BLaER1 treated with 17β-estradiol and CSF1 and Interleukin-3, amounts not matched to agents 10 nM and 100 nM (cell line): Measurements from ENCODE around the gene ARHGEF5.

ENCODE experiments used
- H3K27ac ChIP-seq, 11 experiments: shearing (Covaris generic); formaldehyde crosslinking; 2 replicates each; pipeline ENCODE4 v1.8.1; 2022
- H3K27me3 ChIP-seq, 11 experiments: shearing (Covaris generic); formaldehyde crosslinking; 2 replicates each; pipeline ENCODE4 v1.8.1; 2022
- H3K36me3 ChIP-seq, 11 experiments: shearing (Covaris generic); formaldehyde crosslinking; 2 replicates each; pipeline ENCODE4 v1.8.1; 2022
- H3K4me1 ChIP-seq, 10 experiments: shearing (Covaris generic); formaldehyde crosslinking; 2 replicates each; pipeline ENCODE4 v1.8.1; 2022
- H3K4me2 ChIP-seq, 11 experiments: shearing (Covaris generic); formaldehyde crosslinking; 2 replicates each; pipeline ENCODE4 v1.8.1; 2022
- H3K4me3 ChIP-seq, 10 experiments: shearing (Covaris generic); formaldehyde crosslinking; 2 replicates each; pipeline ENCODE4 v1.8.1; 2022
- H3K9ac ChIP-seq, 11 experiments: shearing (Covaris generic); formaldehyde crosslinking; 2 replicates each; pipeline ENCODE4 v1.8.1; 2022
- H3K9me3 ChIP-seq, 11 experiments: shearing (Covaris generic); formaldehyde crosslinking; replicated peaks in 1 of 11; 2 replicates each; pipeline ENCODE4 v1.8.1; 2022
- H4K20me1 ChIP-seq, 11 experiments: shearing (Covaris generic); formaldehyde crosslinking; 2 replicates each; pipeline ENCODE4 v1.8.1; 2022
- Cebpa-rat ChIP-seq, 11 experiments: shearing (Covaris generic); IDR thresholded peaks; 2 replicates each; pipeline ENCODE4 v1.8.1; 2022

Gene ARHGEF5

DNA sequence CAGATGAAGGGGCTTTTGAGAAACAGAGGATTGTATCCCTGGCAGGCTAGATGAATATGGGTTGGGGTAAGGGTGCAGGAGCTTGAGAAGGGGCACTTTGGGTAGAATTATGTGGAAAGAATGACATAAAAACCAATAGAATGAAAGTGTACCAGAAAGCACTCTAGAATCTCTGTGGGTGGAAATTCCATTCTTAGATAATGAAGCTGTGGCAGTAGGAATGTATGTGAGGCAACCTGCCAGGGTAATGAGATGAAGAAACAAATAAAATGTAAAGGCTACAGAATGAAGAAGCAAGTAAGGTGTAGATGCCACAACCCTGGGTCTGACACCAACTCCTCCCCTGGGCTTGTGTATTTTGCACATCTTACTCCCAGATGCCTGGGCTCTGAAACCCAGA is 31.5 kb downstream of the ARHGEF5 start:
- no peak overlapping the region for H3K4me2 ChIP-seq
- TF ChIP-seq Cebpa-rat (IDR thresholded peaks at IDR 0.05), result no peak
- peaks cover 0 to 23% (median 9%) of the 10 kb centered on the region in 10 experiments; a peak in 10 of 20 replicates for H3K4me1 ChIP-seq
- no peak overlapping the region for H3K9ac ChIP-seq
- H3K9me3 ChIP-seq, result no peaks in the 10 kb centered on the region
- no peak overlapping the region for H3K27ac ChIP-seq
- no peak overlapping the region for H3K4me3 ChIP-seq
- no peaks in the 10 kb centered on the region for H3K27me3 ChIP-seq
- H4K20me1 ChIP-seq, result no peaks in the 10 kb centered on the region
- H3K36me3 ChIP-seq, result no peaks in the 10 kb centered on the region

DNA sequence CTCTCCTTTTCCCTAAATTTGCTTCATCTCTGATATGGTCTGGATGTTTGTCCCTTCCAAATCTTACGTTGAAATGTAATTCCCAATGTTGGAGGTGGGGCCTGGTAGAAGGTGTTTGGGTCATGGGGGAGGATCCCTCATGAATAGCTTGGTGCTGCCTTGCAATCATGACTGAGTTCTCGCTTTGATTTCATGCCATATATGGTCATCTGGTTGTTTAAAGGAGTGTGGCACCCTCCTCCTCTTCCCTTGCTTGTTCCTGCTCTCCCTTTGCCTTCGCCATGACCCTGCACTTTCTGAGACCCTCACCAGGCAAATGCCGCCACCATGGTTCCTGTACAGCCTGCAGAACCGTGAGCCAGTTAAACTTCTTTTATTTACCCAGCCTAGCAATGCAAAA is 33.7 kb downstream of the ARHGEF5 start:
- Histone ChIP-seq H3K27me3 (no peaks in the 10 kb centered on the region), H3K9me3 (no peaks in the 10 kb centered on the region), H4K20me1 (no peaks in the 10 kb centered on the region), H3K9ac (no peak overlapping the region), H3K4me3 (no peak overlapping the region), H3K4me2 (no peak overlapping the region), H3K36me3 (no peaks in the 10 kb centered on the region), H3K27ac (no peak overlapping the region), H3K4me1 (peaks cover 0 to 14% (median 6%) of the 10 kb centered on the region in 10 experiments; a peak in 8 of 20 replicates)
- no peak for TF ChIP-seq Cebpa-rat (IDR thresholded peaks at IDR 0.05)

DNA sequence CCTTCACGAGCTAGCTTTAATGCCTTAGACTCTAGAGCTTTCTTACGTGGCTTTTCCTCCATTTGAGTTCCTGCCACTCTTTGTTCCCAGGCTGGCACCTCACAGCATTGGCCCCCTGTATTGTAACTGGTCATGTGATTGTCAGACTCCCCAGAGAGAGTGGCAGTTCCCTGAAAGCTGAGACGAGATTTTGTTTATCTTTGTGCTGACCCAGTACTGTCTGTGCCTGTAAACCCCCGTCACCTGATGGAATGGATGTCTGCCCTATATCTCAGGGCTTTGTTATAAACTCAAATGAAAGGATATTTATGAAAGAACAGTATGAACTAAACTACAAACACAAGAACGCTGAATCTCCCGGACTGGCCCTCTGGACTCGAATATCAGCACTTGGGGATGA is 35.3 kb downstream of the ARHGEF5 start:
- Histone ChIP-seq H3K4me1 (peaks cover 0 to 11% (median 2%) of the 10 kb centered on the region in 10 experiments; a peak in 5 of 20 replicates), H3K9ac (no peak overlapping the region), H3K4me2 (0 out of 22 replicates have a peak overlapping the region, but pooled peaks of 1 of the 11 experiments have one; percentile 12), H3K27me3 (no peaks in the 10 kb centered on the region), H3K36me3 (no peaks in the 10 kb centered on the region), H3K4me3 (no peak overlapping the region), H4K20me1 (no peaks in the 10 kb centered on the region), H3K27ac (no peak overlapping the region), H3K9me3 (no peaks in the 10 kb centered on the region)
- TF ChIP-seq Cebpa-rat (IDR thresholded peaks at IDR 0.05), result no peak

DNA sequence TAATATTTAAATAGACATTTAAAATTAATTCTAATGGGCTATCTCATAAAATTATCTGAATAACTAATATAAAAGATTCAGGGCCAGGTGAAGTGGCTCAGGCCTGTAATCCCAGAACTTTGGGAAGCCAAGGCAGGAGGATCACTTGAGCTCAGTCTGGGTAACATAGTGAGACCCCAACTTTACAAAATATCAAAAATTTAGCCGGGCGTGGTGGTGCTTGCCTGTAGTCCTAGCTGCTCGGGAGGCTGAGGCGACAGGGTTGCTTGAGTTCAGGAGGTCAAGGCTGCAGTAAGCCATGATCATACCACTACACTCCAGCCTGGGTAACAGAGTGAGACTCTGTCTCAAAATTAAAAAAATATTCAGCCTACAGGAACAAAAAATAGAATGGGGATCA is 35.8 kb downstream of the ARHGEF5 start:
- no peak for TF ChIP-seq Cebpa-rat (IDR thresholded peaks at IDR 0.05)
- H3K9ac ChIP-seq, result no peak overlapping the region
- no peak overlapping the region for H3K4me3 ChIP-seq
- no peaks in the 10 kb centered on the region for H3K27me3 ChIP-seq
- H3K9me3 ChIP-seq, result no peaks in the 10 kb centered on the region
- peaks cover 0 to 11% (median 2%) of the 10 kb centered on the region in 10 experiments; a peak in 5 of 20 replicates for H3K4me1 ChIP-seq
- no peaks in the 10 kb centered on the region for H3K36me3 ChIP-seq
- H3K4me2 ChIP-seq, result no peak overlapping the region
- no peaks in the 10 kb centered on the region for H4K20me1 ChIP-seq
- no peak overlapping the region for H3K27ac ChIP-seq

DNA sequence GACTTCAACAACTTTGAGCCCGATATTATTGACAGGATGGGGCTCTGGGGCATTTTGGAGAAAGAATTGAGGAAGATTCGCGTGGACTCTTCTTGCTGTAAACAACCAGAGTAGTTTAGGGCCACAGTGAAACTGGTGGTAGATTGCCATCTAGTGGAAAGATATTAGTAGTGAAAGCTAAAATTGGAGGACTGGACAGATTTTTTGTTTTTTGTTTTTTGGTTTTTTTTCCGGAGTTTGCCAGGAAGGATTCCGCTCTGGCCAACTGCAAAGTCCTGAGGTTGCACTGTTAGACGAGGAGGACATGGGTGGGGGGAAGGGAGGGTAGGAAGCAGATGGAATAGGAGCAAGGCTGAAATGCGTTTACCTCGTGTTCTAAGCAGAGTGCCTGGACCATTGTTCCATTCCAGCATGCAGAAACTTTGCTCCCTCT is 36.6 kb downstream of the ARHGEF5 start:
- peak overlapping the region in 2 of 11 experiments; percentile 12 to 42; a peak in 3 of 22 replicates for H3K4me2 ChIP-seq
- H4K20me1 ChIP-seq, result no peaks in the 10 kb centered on the region
- H3K9me3 ChIP-seq, result no peaks in the 10 kb centered on the region; a peak in 1 of 22 replicates
- H3K4me1 ChIP-seq, result peaks cover 0 to 11% (median 2%) of the 10 kb centered on the region in 10 experiments; a peak in 7 of 20 replicates
- H3K27me3 ChIP-seq, result no peaks in the 10 kb centered on the region
- H3K9ac ChIP-seq, result 0 out of 22 replicates have a peak overlapping the region, but pooled peaks of 1 of the 11 experiments have one; percentile 8
- no peaks in the 10 kb centered on the region for H3K36me3 ChIP-seq
- H3K27ac ChIP-seq, result no peak overlapping the region
- TF ChIP-seq Cebpa-rat (IDR thresholded peaks at IDR 0.05), result no peak
- H3K4me3 ChIP-seq, result no peak overlapping the region

DNA sequence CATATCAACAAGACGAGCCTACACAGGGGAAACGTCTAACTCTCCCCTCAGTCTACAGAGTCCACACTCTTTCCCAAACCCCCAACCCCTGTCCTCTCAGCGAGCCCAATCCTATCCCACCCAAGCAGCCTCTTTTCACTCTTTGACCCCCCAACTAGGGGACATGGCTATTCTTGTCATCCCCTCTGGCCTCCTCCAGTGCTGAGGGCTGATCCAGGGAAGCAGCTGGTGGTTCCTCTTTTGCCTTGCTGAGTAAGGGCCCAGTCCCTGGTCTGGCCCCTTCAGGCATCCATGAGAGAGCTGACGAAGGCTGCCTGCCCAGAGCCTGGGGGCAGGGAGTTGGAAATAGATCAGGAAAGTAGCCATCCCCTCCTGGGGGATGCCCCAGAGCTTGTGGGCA is 41.9 kb downstream of the ARHGEF5 start:
- Histone ChIP-seq H3K4me1 (peaks cover 0 to 16% (median 0%) of the 10 kb centered on the region in 10 experiments; a peak in 4 of 20 replicates), H4K20me1 (no peaks in the 10 kb centered on the region), H3K27ac (no peak overlapping the region), H3K9ac (no peak overlapping the region), H3K9me3 (peaks cover 0 to 5% (median 0%) of the 10 kb centered on the region in 11 experiments; a peak in 1 of 22 replicates), H3K27me3 (no peaks in the 10 kb centered on the region), H3K4me3 (no peak overlapping the region), H3K4me2 (peak overlapping the region in 3 of 11 experiments; percentile 1 to 36 (median 5); a peak in 2 of 22 replicates), H3K36me3 (no peaks in the 10 kb centered on the region)
- TF ChIP-seq Cebpa-rat (IDR thresholded peaks at IDR 0.05), result no peak

DNA sequence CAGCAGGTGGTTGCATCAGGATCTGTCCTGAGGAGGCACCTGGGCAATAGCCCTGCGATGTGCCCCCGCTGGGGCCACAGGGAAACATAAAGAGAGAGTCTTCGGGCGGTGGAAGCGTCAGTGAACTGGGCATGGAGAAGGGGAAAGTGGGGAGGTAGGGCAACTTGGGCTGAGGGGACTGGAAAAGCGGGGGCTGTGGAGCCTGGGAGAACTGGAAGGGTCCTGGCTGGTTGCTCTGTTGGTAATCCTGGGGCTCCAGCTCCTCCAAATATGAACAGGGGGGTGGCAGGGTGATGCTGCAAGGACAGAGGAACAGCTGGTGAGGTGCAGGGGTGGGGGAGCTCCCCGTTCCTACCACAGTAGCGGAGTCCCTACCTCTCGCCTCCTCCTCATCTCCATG is 43.1 kb downstream of the ARHGEF5 start:
- no peak overlapping the region for H3K4me3 ChIP-seq
- peaks cover 0 to 16% (median 0%) of the 10 kb centered on the region in 10 experiments; a peak in 4 of 20 replicates for H3K4me1 ChIP-seq
- no peak overlapping the region for H3K27ac ChIP-seq
- no peak overlapping the region for H3K4me2 ChIP-seq
- H3K27me3 ChIP-seq, result no peaks in the 10 kb centered on the region
- H4K20me1 ChIP-seq, result no peaks in the 10 kb centered on the region
- peaks cover 0 to 5% (median 0%) of the 10 kb centered on the region in 11 experiments; a peak in 1 of 22 replicates for H3K9me3 ChIP-seq
- no peaks in the 10 kb centered on the region for H3K36me3 ChIP-seq
- TF ChIP-seq Cebpa-rat (IDR thresholded peaks at IDR 0.05), result no peak
- H3K9ac ChIP-seq, result no peak overlapping the region

DNA sequence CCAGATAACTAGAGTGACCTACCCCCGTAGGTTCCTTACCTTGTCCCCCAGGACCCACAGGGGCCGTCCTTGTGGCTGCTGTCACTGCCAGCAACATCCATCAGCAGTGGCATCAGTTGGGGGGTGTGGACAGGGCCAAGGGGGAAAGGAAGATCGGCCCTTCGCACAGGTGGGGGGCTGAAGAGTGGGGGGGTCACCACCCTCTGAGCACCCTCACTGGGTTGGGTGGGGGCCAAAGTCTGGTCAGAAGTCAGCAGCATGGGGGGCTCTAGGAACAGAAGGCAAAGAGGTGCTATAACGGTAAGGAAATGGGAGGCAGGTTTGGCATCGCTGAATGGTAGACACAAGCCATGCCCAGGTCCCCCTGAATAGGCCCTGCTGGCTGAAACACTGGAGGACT is 43.7 kb downstream of the ARHGEF5 start:
- H3K9me3 ChIP-seq, result peaks cover 0 to 5% (median 0%) of the 10 kb centered on the region in 11 experiments; a peak in 1 of 22 replicates
- no peak overlapping the region for H3K4me3 ChIP-seq
- no peak overlapping the region for H3K9ac ChIP-seq
- no peak for TF ChIP-seq Cebpa-rat (IDR thresholded peaks at IDR 0.05)
- H4K20me1 ChIP-seq, result no peaks in the 10 kb centered on the region
- no peak overlapping the region for H3K4me2 ChIP-seq
- H3K4me1 ChIP-seq, result peaks cover 0 to 16% (median 0%) of the 10 kb centered on the region in 10 experiments; a peak in 4 of 20 replicates
- no peaks in the 10 kb centered on the region for H3K27me3 ChIP-seq
- no peak overlapping the region for H3K27ac ChIP-seq
- H3K36me3 ChIP-seq, result no peaks in the 10 kb centered on the region

DNA sequence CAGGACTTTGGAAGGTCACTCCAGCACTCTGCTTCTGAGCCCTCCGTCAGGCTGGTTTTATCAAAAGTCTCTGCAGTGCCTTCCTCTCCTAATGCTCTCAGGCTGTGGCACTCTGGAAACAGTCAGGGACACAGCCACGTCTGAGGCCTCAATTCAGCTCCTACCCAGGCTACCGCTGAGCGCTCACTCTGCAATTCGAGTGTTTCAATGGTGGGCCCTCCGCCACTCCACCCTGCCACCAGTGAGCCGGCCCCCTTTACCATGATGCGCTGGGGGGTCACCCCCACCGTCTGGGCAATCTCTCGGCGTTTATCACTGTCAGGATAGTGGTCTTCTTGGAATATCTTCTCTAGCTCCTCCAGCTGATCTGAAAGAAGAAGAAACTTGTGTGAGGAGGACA is 44.7 kb downstream of the ARHGEF5 start:
- TF ChIP-seq Cebpa-rat (IDR thresholded peaks at IDR 0.05), result no peak
- Histone ChIP-seq H3K27me3 (no peaks in the 10 kb centered on the region), H4K20me1 (no peaks in the 10 kb centered on the region), H3K4me3 (no peak overlapping the region), H3K4me1 (peaks cover 0 to 16% (median 0%) of the 10 kb centered on the region in 10 experiments; a peak in 4 of 20 replicates), H3K9me3 (peaks cover 0 to 5% (median 0%) of the 10 kb centered on the region in 11 experiments; a peak in 1 of 22 replicates), H3K4me2 (no peak overlapping the region), H3K9ac (no peak overlapping the region), H3K27ac (no peak overlapping the region), H3K36me3 (no peaks in the 10 kb centered on the region)

DNA sequence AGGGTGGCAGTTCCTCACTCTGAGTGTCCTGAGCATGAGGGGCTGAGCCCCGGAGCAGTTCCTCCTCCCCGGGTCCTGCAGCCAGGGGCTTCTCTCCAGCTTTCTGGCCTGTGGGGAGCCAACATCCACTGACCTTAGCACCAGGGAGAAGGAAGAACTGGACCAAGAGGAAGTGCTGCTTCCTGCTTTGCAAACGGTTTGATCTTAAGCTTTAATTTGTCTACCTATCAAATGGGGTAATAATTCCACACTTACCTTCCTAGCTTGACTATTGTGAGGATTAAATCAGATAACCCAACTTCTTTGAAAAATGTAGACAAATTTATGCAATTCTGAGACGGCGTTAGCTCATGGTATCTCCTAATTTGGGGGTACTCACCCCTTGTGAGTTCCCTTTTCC is 46.3 kb downstream of the ARHGEF5 start:
- Histone ChIP-seq H3K4me3 (no peak overlapping the region), H4K20me1 (no peaks in the 10 kb centered on the region), H3K4me2 (0 out of 22 replicates have a peak overlapping the region, but pooled peaks of 1 of the 11 experiments have one; percentile 13), H3K4me1 (peaks cover 0 to 16% (median 0%) of the 10 kb centered on the region in 10 experiments; a peak in 4 of 20 replicates), H3K27ac (no peak overlapping the region), H3K36me3 (no peaks in the 10 kb centered on the region), H3K9ac (no peak overlapping the region), H3K9me3 (peaks cover 0 to 5% (median 0%) of the 10 kb centered on the region in 11 experiments; a peak in 1 of 22 replicates), H3K27me3 (no peaks in the 10 kb centered on the region)
- TF ChIP-seq Cebpa-rat (IDR thresholded peaks at IDR 0.05), result no peak
